ENCODE results near the gene VWA8. TPM values are rescaled to one million over a fixed set of nuclear protein-coding genes. Genes with fewer than 3 reads are reported as not detected.

The VWA8 gene
- polyA plus RNA-seq, 1 donor (not counting 4 experiments of a cell fraction or from before 2014, with no cell fraction given), result 17.8 TPM

GRCh38 chr13:41701676-41702075, 259.2 kb downstream of the VWA8 start:
- dilution Hi-C loops (cut with MboI; ENCODE audit: extremely low pct_ligation_motif_present, low sequenced_read_pairs), result no loop called here
- no peak for FAIRE-seq
- no peak for TF ChIP-seq EZH2 (IDR thresholded peaks at IDR 0.05; ENCODE audit: low read length)
- no peak for TF ChIP-seq CTCF (optimal IDR thresholded peaks at IDR 0.05 in 1 of 3, IDR thresholded peaks at IDR 0.05 in 1 of 3, conservative IDR thresholded peaks at IDR 0.05 in 1 of 3; ENCODE audit: extremely low read depth in 1 of 3, insufficient read depth in 2 of 3, low read length in 3 of 3)

GRCh38 chr13:41700790-41701310, 260.1 kb downstream of the VWA8 start:
- H3K79me2 ChIP-seq (ENCODE audit: control insufficient read depth, insufficient read depth, low read length), result no peaks in the 10 kb centered on the region
- H3K9me3 ChIP-seq (ENCODE audit: control insufficient read depth, low read depth, low read length), result no peaks in the 10 kb centered on the region
- no peaks in the 10 kb centered on the region for H3K9me1 ChIP-seq (ENCODE audit: control insufficient read depth, extremely low read depth, insufficient read depth, low read length)
- no peak overlapping the region for H3K27ac ChIP-seq (ENCODE audit: control insufficient read depth, insufficient read depth, low read length)
- H4K20me1 ChIP-seq (ENCODE audit: control insufficient read depth, extremely low read depth, insufficient read depth, low read length), result no peaks in the 10 kb centered on the region
- H3K4me2 ChIP-seq (ENCODE audit: control insufficient read depth, extremely low read depth, insufficient read depth, low read depth, low read length), result no peak overlapping the region
- H3K36me3 ChIP-seq (ENCODE audit: control insufficient read depth in 2 of 2, extremely low read depth in 1 of 2, insufficient read depth in 2 of 2, low read length in 2 of 2), result no peaks in the 10 kb centered on the region
- peaks cover 19% of the 10 kb centered on the region for H3K4me1 ChIP-seq (ENCODE audit: control insufficient read depth, extremely low read depth, insufficient read depth, low read length)
- FAIRE-seq (peak; percentile 65), DNase-seq (ENCODE audit: low read depth, low spot score) (no peak)
- no peak for TF ChIP-seq EZH2 (IDR thresholded peaks at IDR 0.05; ENCODE audit: low read length)
- TF ChIP-seq CTCF (optimal IDR thresholded peaks at IDR 0.05 in 1 of 3, IDR thresholded peaks at IDR 0.05 in 1 of 3, conservative IDR thresholded peaks at IDR 0.05 in 1 of 3; ENCODE audit: extremely low read depth in 1 of 3, insufficient read depth in 2 of 3, low read length in 3 of 3), result no peak
- H2AFZ ChIP-seq (ENCODE audit: control insufficient read depth, low read length), result no peak overlapping the region
- H3K4me3 ChIP-seq (ENCODE audit: control insufficient read depth in 2 of 3, extremely low read depth in 1 of 3, insufficient read depth in 2 of 3, low read depth in 1 of 3, low read length in 3 of 3), result no peak overlapping the region
- H3K27me3 ChIP-seq (ENCODE audit: control insufficient read depth, extremely low read depth, insufficient read depth, low read length), result no peaks in the 10 kb centered on the region
- dilution Hi-C loops (cut with MboI; ENCODE audit: extremely low pct_ligation_motif_present, low sequenced_read_pairs), result no loop called here
- no peak overlapping the region for H3K9ac ChIP-seq (ENCODE audit: control insufficient read depth, extremely low read depth, insufficient read depth, low read length)

More at GRCh38 chr13:41701676-41702075, 259.2 kb downstream of the VWA8 start:
- Histone ChIP-seq H3K4me3 (ENCODE audit: control insufficient read depth in 2 of 3, extremely low read depth in 1 of 3, insufficient read depth in 2 of 3, low read depth in 1 of 3, low read length in 3 of 3) (no peak overlapping the region), H3K27me3 (ENCODE audit: control insufficient read depth, extremely low read depth, insufficient read depth, low read length) (no peaks in the 10 kb centered on the region), H3K4me1 (ENCODE audit: control insufficient read depth, extremely low read depth, insufficient read depth, low read length) (peaks cover 14% of the 10 kb centered on the region), H4K20me1 (ENCODE audit: control insufficient read depth, extremely low read depth, insufficient read depth, low read length) (no peaks in the 10 kb centered on the region), H3K27ac (ENCODE audit: control insufficient read depth, insufficient read depth, low read length) (no peak overlapping the region), H3K4me2 (ENCODE audit: control insufficient read depth, extremely low read depth, insufficient read depth, low read depth, low read length) (no peak overlapping the region), H3K9me1 (ENCODE audit: control insufficient read depth, extremely low read depth, insufficient read depth, low read length) (no peaks in the 10 kb centered on the region), H3K9ac (ENCODE audit: control insufficient read depth, extremely low read depth, insufficient read depth, low read length) (no peak overlapping the region), H3K79me2 (ENCODE audit: control insufficient read depth, insufficient read depth, low read length) (no peaks in the 10 kb centered on the region), H3K9me3 (ENCODE audit: control insufficient read depth, low read depth, low read length) (no peaks in the 10 kb centered on the region), H3K36me3 (ENCODE audit: control insufficient read depth in 2 of 2, extremely low read depth in 1 of 2, insufficient read depth in 2 of 2, low read length in 2 of 2) (no peaks in the 10 kb centered on the region), H2AFZ (ENCODE audit: control insufficient read depth, low read length) (no peak overlapping the region)
- DNase-seq (ENCODE audit: low read depth, low spot score), result no peak
